Heart right ventricle (tissue), 16 donors: ENCODE results near the gene ATP10A. TPM values are rescaled to one million over a fixed set of nuclear protein-coding genes. Genes with fewer than 3 reads are reported as not detected.

Experiments
- ATAC-seq, 8 donors: fragments of 200-7000 bp; cut with Tn5 transposase; one replicate each; pipeline ENCODE4 v1.9.1; 2020; ENCODE audit warnings: mild to moderate bottlenecking in 8 of 8, moderate library complexity in 8 of 8, moderate number of reproducible peaks in 1 of 8
- DNase-seq, 2 donors: peaks; one replicate each; pipeline ENCODE4 v3.0.0-alpha.2; 2020
- H3K27ac ChIP-seq, 10 donors: fragments of 200-600 bp; sonication (generic) in 2 of 10; one replicate each; pipeline versions ENCODE4 v1.5.0 to v1.8.0; 2020 to 2022; ENCODE audit warnings: mild to moderate bottlenecking in 3 of 10
- H3K27me3 ChIP-seq, 7 donors: fragments of 200-600 bp; one replicate each; pipeline ENCODE4 v1.8.0; 2021 to 2022; ENCODE audit warnings: mild to moderate bottlenecking in 2 of 7
- H3K36me3 ChIP-seq, 9 donors: fragments of 200-600 bp; sonication (generic) in 1 of 9; one replicate each; pipeline versions ENCODE4 v1.5.0 to v1.8.0; 2020 to 2022; ENCODE audit warnings: mild to moderate bottlenecking in 2 of 9
- H3K4me1 ChIP-seq, 9 donors: fragments of 200-600 bp; sonication (generic) in 1 of 9; one replicate each; pipeline versions ENCODE4 v1.5.0 to v1.8.0; 2020 to 2022; ENCODE audit warnings: mild to moderate bottlenecking in 4 of 9
- H3K4me3 ChIP-seq, 10 donors: fragments of 200-600 bp; sonication (generic) in 2 of 10; one replicate each; pipeline versions ENCODE4 v1.5.0 to v1.8.0; 2020 to 2022; ENCODE audit warnings: mild to moderate bottlenecking in 7 of 10, moderate library complexity in 2 of 10
- H3K9me3 ChIP-seq, 11 donors: fragments of 200-600 bp in 10 of 11; sonication (generic) in 2 of 11; one replicate each; pipeline versions ENCODE4 v1.5.0 to v1.8.0; 2013 to 2022; ENCODE audit warnings: mild to moderate bottlenecking in 2 of 11, control low read depth in 1 of 11, moderate library complexity in 1 of 11
- CTCF ChIP-seq, 9 donors: fragments of 200-600 bp; sonication (generic) in 2 of 9; IDR thresholded peaks; one replicate each; pipeline versions ENCODE4 v1.5.0 to v1.8.0; 2021 to 2022; ENCODE audit warnings: antibody characterized with exemption in 9 of 9, mild to moderate bottlenecking in 5 of 9, moderate library complexity in 1 of 9
- WGBS, 2 donors: extraction: QIAGEN DNeasy Blood & Tissue Kit; methylation state at CpG; one replicate each; pipeline ENCODE4 v1.1.7; 2013; ENCODE audit warnings: inconsistent platforms in 1 of 2; 5-methylcytosine and 5-hydroxymethylcytosine counted together
- intact Hi-C, 10 donors: fragments of 100-400 bp; cut with DNase I; formaldehyde crosslinking; loops; one replicate each; pipeline versions ENCODE4 v1.11.1 to v1.14.2; 2022
- polyA plus RNA-seq, 2 donors: library from polyadenylated mRNA; stranded (reverse); fragments of 200-250 nt; gene quantifications; one replicate each; pipeline ENCODE4 v1.2.3, GENCODE V29; 2013
- total RNA-seq, 10 donors: library from RNA; stranded (reverse); fragmentation: NEBNext Ultra II Directional in 3 of 10; extraction: Animal tissue kit (Norgen Biotek cat#: 25700) in 3 of 10; gene quantifications; one replicate each; pipeline versions ENCODE4 v1.2.1 to v1.2.4, GENCODE V29; 2021 to 2023
- donor health status: Arrhythmogenic right ventricular cardiomyopathy.
- donor health status: ischemic (EF 13 %, LVEDD 7.1; RV severe dilation, severe dysfunction).
- donor health status: healthy with polysubstance abuse.
- donor health status: DM: no; HTN: yes; CAD: no.
- donor health status: DM: no; HTN: no; CAD: no.
- donor health status: ischemic (EF 25% LVEDD 6.9; RV normal size, moderate dysfunction).
- donor health status: ischemic (EF 25% LVEDD 5.7; RV mildly dilated, moderate dysfunction).
- donor health status: healthy.
- donor health status: DM: yes; HTN: yes; CAD: no.
- donor health status: Ischemic cardiomyopathy.
- donor health status: ischemic (EF 35%, LVEDD 5.7; RV mildly dilated, moderate dysfunction).
- donor health status: nonischemic (EF 11% LVEDD 7.7; RV severe dilation, severe dysfunction).
- donor health status: DM: yes; HTN: yes; CAD: no.
- donor health status: PGD.
- donor health status: ischemic (EF 29% LVEDD 5.4; RV normal size, mild dysfunction).
- donor health status: nonischemic (EF 23%, LVEDD 6.1; RV moderate dilation, normal function).

The ATP10A gene
- total and polyA plus RNA-seq, 12 donors = 0.45 to 2.2 (median 0.89) TPM

- no peaks in the 10 kb centered on the region for H3K27me3 ChIP-seq
- H3K36me3 ChIP-seq = no peaks in the 10 kb centered on the region
- TF ChIP-seq CTCF (IDR thresholded peaks at IDR 0.05) = no peak
- intact Hi-C loops = no loop called here
- peaks cover 0 to 26% (median 0%) of the 10 kb centered on the region in 11 donors for H3K9me3 ChIP-seq
- ATAC-seq (no peak), DNase-seq (no peak)
- no peak overlapping the region for H3K4me3 ChIP-seq
- H3K27ac ChIP-seq = no peak overlapping the region
- peaks cover 0 to 4% (median 0%) of the 10 kb centered on the region in 9 donors for H3K4me1 ChIP-seq
These were observed 37.9 kb downstream of the ATP10A start for GRCh38 chr15:25825207-25825606.

- ATAC-seq (no peak), DNase-seq (no peak)
- no peak overlapping the region for H3K4me3 ChIP-seq
These were observed 38.5 kb downstream of the ATP10A start for GRCh38 chr15:25824618-25825017.

GRCh38 chr15:25812845-25813244, 50.3 kb downstream of the ATP10A start:
- ATAC-seq = no peak
- Histone ChIP-seq H3K9me3 (no peaks in the 10 kb centered on the region), H3K4me1 (peaks cover 0 to 14% (median 0%) of the 10 kb centered on the region in 9 donors), H3K36me3 (no peaks in the 10 kb centered on the region), H3K27ac (no peak overlapping the region), H3K4me3 (no peak overlapping the region), H3K27me3 (peaks cover 0 to 15% (median 0%) of the 10 kb centered on the region in 7 donors)
- WGBS, 2 donors = 65 to 70% methylated on average over 3 of the region's 3 CpGs
- no peak for DNase-seq
- TF ChIP-seq CTCF (IDR thresholded peaks at IDR 0.05) = no peak
- intact Hi-C loops = no loop called here

More at GRCh38 chr15:25824618-25825017, 38.5 kb downstream of the ATP10A start:
- no peak for TF ChIP-seq CTCF (IDR thresholded peaks at IDR 0.05)
- H3K27ac ChIP-seq = no peak overlapping the region
- 71 to 74% methylated on average over 6 of the region's 6 CpGs for WGBS, 2 donors
- intact Hi-C loops = no loop called here
- no peaks in the 10 kb centered on the region for H3K36me3 ChIP-seq
- no peaks in the 10 kb centered on the region for H3K27me3 ChIP-seq
- no peaks in the 10 kb centered on the region for H3K4me1 ChIP-seq
- H3K9me3 ChIP-seq = peaks cover 0 to 26% (median 0%) of the 10 kb centered on the region in 11 donors

GRCh38 chr15:25812073-25812472, 51.1 kb downstream of the ATP10A start:
- H3K36me3 ChIP-seq = no peaks in the 10 kb centered on the region
- peaks cover 0 to 15% (median 0%) of the 10 kb centered on the region in 7 donors for H3K27me3 ChIP-seq
- DNase-seq = no peak
- intact Hi-C loops = no loop called here
- no peaks in the 10 kb centered on the region for H3K9me3 ChIP-seq
- no peak overlapping the region for H3K27ac ChIP-seq
- no peak overlapping the region for H3K4me3 ChIP-seq
- 89 to 94% methylated on average over 4 of the region's 4 CpGs for WGBS, 2 donors
- peaks cover 0 to 14% (median 0%) of the 10 kb centered on the region in 9 donors for H3K4me1 ChIP-seq
- ATAC-seq = no peak
- no peak for TF ChIP-seq CTCF (IDR thresholded peaks at IDR 0.05)
